Activated CD8-positive, alpha-beta memory T cell treated with anti-CD3 and anti-CD28 coated beads, Interleukin-2, amount 10 ng/mL, durations not matched to agents 7 days and 5 days (primary cell): ENCODE measurements around the gene SLC25A21. TPM values are rescaled to one million over a fixed set of nuclear protein-coding genes. Genes with fewer than 3 reads are reported as not detected.
"Not testable (repeated sequence)": the region's sequence is repeated elsewhere in the genome, so short reads cannot be mapped to it uniquely, and the experiment has no call there.

Experiments used
- ATAC-seq: fragments of 150-1000 bp; cut with Tn5 transposase; one replicate; pipeline ENCODE4 v1.10.0; 2021; ENCODE audit warnings: moderate library complexity
- CTCF ChIA-PET: fragments of 350-600 bp; sonication (Branson Sonifier 250); formaldehyde crosslinking; loops from one replicate; lab custom pipeline; 2021; ENCODE audit warnings: antibody characterized with exemption; lab: Charles Lee
- DNase-seq: peaks from one replicate; pipeline ENCODE4 v3.0.0-alpha.2; 2020
- H3K27ac Mint-ChIP-seq: one replicate; pipeline ENCODE4 v1.8.0; 2021; ENCODE audit warnings: mild to moderate bottlenecking, mixed read lengths
- H3K27me3 Mint-ChIP-seq: one replicate; pipeline ENCODE4 v1.8.0; 2021; ENCODE audit warnings: mixed read lengths
- H3K36me3 Mint-ChIP-seq: one replicate; pipeline ENCODE4 v1.8.0; 2021; ENCODE audit warnings: mild to moderate bottlenecking, mixed read lengths
- H3K4me1 Mint-ChIP-seq: one replicate; pipeline ENCODE4 v1.8.0; 2021; ENCODE audit warnings: mixed read lengths
- H3K4me3 Mint-ChIP-seq: one replicate; pipeline ENCODE4 v1.8.0; 2021; ENCODE audit warnings: mild to moderate bottlenecking, moderate library complexity, mixed read lengths
- H3K9me3 Mint-ChIP-seq: one replicate; pipeline ENCODE4 v1.8.0; 2022; ENCODE audit warnings: low read depth, mixed read lengths
- total RNA-seq, 2 experiments: library from RNA; stranded (reverse); gene quantifications; one replicate each; pipeline ENCODE4 v1.2.3, GENCODE V29; 2021

The SLC25A21 gene
- total RNA-seq, 2 experiments from 2014 or later, result not detected

GRCh38 chr14:36981832-36982529 is 190.4 kb downstream of the SLC25A21 start:
- Mint-ChIP-seq H3K4me3 (no peak overlapping the region), H3K9me3 (peaks cover 2% of the 10 kb centered on the region), H3K27me3 (no peaks in the 10 kb centered on the region), H3K36me3 (no peaks in the 10 kb centered on the region), H3K4me1 (no peaks in the 10 kb centered on the region), H3K27ac (no peak overlapping the region)
- DNase-seq, result no peak
- ATAC-seq, result no peak
- CTCF ChIA-PET, result no interaction called here

GRCh38 chr14:36980413-36980812 is 192.0 kb downstream of the SLC25A21 start:
- H3K9me3 Mint-ChIP-seq, H3K27me3 Mint-ChIP-seq, H3K36me3 Mint-ChIP-seq, CTCF ChIA-PET, H3K27ac Mint-ChIP-seq, H3K4me1 Mint-ChIP-seq, DNase-seq, ATAC-seq, H3K4me3 Mint-ChIP-seq: not testable (repeated sequence)

GRCh38 chr14:36979863-36980262 is 192.5 kb downstream of the SLC25A21 start:
- Mint-ChIP-seq H3K27me3 (no peaks in the 10 kb centered on the region), H3K9me3 (peaks cover 5% of the 10 kb centered on the region), H3K36me3 (no peaks in the 10 kb centered on the region), H3K4me1 (no peaks in the 10 kb centered on the region), H3K27ac (no peak overlapping the region), H3K4me3 (no peak overlapping the region)
- ATAC-seq (no peak), DNase-seq (no peak)
- CTCF ChIA-PET, result no interaction called here

GRCh38 chr14:36976571-36977023 is 195.8 kb downstream of the SLC25A21 start:
- Mint-ChIP-seq H3K36me3 (no peaks in the 10 kb centered on the region), H3K4me3 (no peak overlapping the region), H3K9me3 (peaks cover 5% of the 10 kb centered on the region), H3K27me3 (no peaks in the 10 kb centered on the region), H3K27ac (no peak overlapping the region), H3K4me1 (no peaks in the 10 kb centered on the region)
- DNase-seq (no peak), ATAC-seq (no peak)
- CTCF ChIA-PET, result no interaction called here

GRCh38 chr14:36975834-36976233 is 196.6 kb downstream of the SLC25A21 start:
- H3K9me3 Mint-ChIP-seq, result peaks cover 5% of the 10 kb centered on the region
- no peaks in the 10 kb centered on the region for H3K4me1 Mint-ChIP-seq
- no peaks in the 10 kb centered on the region for H3K36me3 Mint-ChIP-seq
- CTCF ChIA-PET, result no interaction called here
- no peaks in the 10 kb centered on the region for H3K27me3 Mint-ChIP-seq
- DNase-seq, result no peak
- H3K4me3 Mint-ChIP-seq, result no peak overlapping the region
- H3K27ac Mint-ChIP-seq, result no peak overlapping the region
- no peak for ATAC-seq

- Mint-ChIP-seq H3K27me3 (no peaks in the 10 kb centered on the region), H3K9me3 (peaks cover 3% of the 10 kb centered on the region), H3K27ac (no peak overlapping the region), H3K4me3 (no peak overlapping the region), H3K36me3 (no peaks in the 10 kb centered on the region), H3K4me1 (no peaks in the 10 kb centered on the region)
- CTCF ChIA-PET, result interaction anchor here (0.6 to 1.3 kb wide), 2 partner anchors 14 to 160 kb away, joined by 4 to 5 read pairs; no protein-coding TSS in a partner anchor
- no peak for ATAC-seq
- no peak for DNase-seq
Observed at GRCh38 chr14:36974985-36975384, 197.4 kb downstream of the SLC25A21 start.

- DNase-seq, result no peak
- ATAC-seq, result no peak
- no peaks in the 10 kb centered on the region for H3K4me1 Mint-ChIP-seq
Observed at GRCh38 chr14:36973806-36974442, 198.5 kb downstream of the SLC25A21 start.

GRCh38 chr14:36971263-36971855 is 201.0 kb downstream of the SLC25A21 start:
- ATAC-seq (no peak), DNase-seq (no peak)
- CTCF ChIA-PET, result no interaction called here
- no peak overlapping the region for H3K4me3 Mint-ChIP-seq
- H3K4me1 Mint-ChIP-seq, result no peaks in the 10 kb centered on the region
- peaks cover 4% of the 10 kb centered on the region for H3K9me3 Mint-ChIP-seq
- H3K36me3 Mint-ChIP-seq, result no peaks in the 10 kb centered on the region
- H3K27ac Mint-ChIP-seq, result no peak overlapping the region
- no peaks in the 10 kb centered on the region for H3K27me3 Mint-ChIP-seq

More at GRCh38 chr14:36973806-36974442, 198.5 kb downstream of the SLC25A21 start:
- Mint-ChIP-seq H3K27ac (no peak overlapping the region), H3K9me3 (peaks cover 3% of the 10 kb centered on the region), H3K4me3 (no peak overlapping the region), H3K36me3 (no peaks in the 10 kb centered on the region), H3K27me3 (no peaks in the 10 kb centered on the region)
- CTCF ChIA-PET, result interaction anchor here (1.3 kb wide), 1 partner anchor 13 kb away, joined by 4 read pairs; no protein-coding TSS in a partner anchor

- ATAC-seq (no peak), DNase-seq (no peak)
- CTCF ChIA-PET, result no interaction called here
- Mint-ChIP-seq H3K4me3 (no peak overlapping the region), H3K27me3 (no peaks in the 10 kb centered on the region), H3K36me3 (no peaks in the 10 kb centered on the region), H3K4me1 (no peaks in the 10 kb centered on the region), H3K27ac (no peak overlapping the region), H3K9me3 (peaks cover 2% of the 10 kb centered on the region)
Observed at GRCh38 chr14:36967892-36968555, 204.4 kb downstream of the SLC25A21 start.

GRCh38 chr14:36955967-36956366 is 216.4 kb downstream of the SLC25A21 start:
- CTCF ChIA-PET, result no interaction called here
- Mint-ChIP-seq H3K36me3 (no peaks in the 10 kb centered on the region), H3K9me3 (peaks cover 2% of the 10 kb centered on the region), H3K4me3 (no peak overlapping the region), H3K4me1 (no peaks in the 10 kb centered on the region), H3K27me3 (no peaks in the 10 kb centered on the region), H3K27ac (no peak overlapping the region)
- DNase-seq (no peak), ATAC-seq (no peak)

- no peak overlapping the region for H3K27ac Mint-ChIP-seq
- no peak for DNase-seq
- no peak for ATAC-seq
- CTCF ChIA-PET, result no interaction called here
- no peaks in the 10 kb centered on the region for H3K36me3 Mint-ChIP-seq
- H3K4me3 Mint-ChIP-seq, result no peak overlapping the region
- H3K9me3 Mint-ChIP-seq, result peaks cover 2% of the 10 kb centered on the region
- H3K4me1 Mint-ChIP-seq, result no peaks in the 10 kb centered on the region
- H3K27me3 Mint-ChIP-seq, result no peaks in the 10 kb centered on the region
Observed at GRCh38 chr14:36955376-36955775, 217.0 kb downstream of the SLC25A21 start.

GRCh38 chr14:36952689-36953088 is 219.7 kb downstream of the SLC25A21 start:
- Mint-ChIP-seq H3K4me3 (no peak overlapping the region), H3K27ac (no peak overlapping the region), H3K9me3 (peaks cover 2% of the 10 kb centered on the region), H3K27me3 (no peaks in the 10 kb centered on the region), H3K4me1 (no peaks in the 10 kb centered on the region), H3K36me3 (no peaks in the 10 kb centered on the region)
- DNase-seq (no peak), ATAC-seq (no peak)
- CTCF ChIA-PET, result no interaction called here

GRCh38 chr14:36951380-36951911 is 221.0 kb downstream of the SLC25A21 start:
- Mint-ChIP-seq H3K36me3 (no peaks in the 10 kb centered on the region), H3K4me3 (no peak overlapping the region), H3K27me3 (no peaks in the 10 kb centered on the region), H3K4me1 (no peaks in the 10 kb centered on the region), H3K9me3 (peaks cover 2% of the 10 kb centered on the region), H3K27ac (no peak overlapping the region)
- ATAC-seq, result no peak
- DNase-seq, result no peak
- CTCF ChIA-PET, result no interaction called here
